Stimulated activated naive CD4-positive, alpha-beta T cell (primary cell): ENCODE results near the gene ADPGK.
A peak's percentile ranks its signal among the peaks of the same experiment; 100 is the strongest.
"Not testable (repeated sequence)": the region's sequence is repeated elsewhere in the genome, so short reads cannot be mapped to it uniquely, and the experiment has no call there.

Source experiments
- DNase-seq, 6 experiments: peaks; one replicate each; lab custom pipeline; 2025; lab: John Stamatoyannopoulos, UW

The ADPGK gene

GRCh38 chr15:72751751-72752455 lies 31.7 kb downstream of the ADPGK start:
- no peak for DNase-seq

GRCh38 chr15:72749700-72750099 lies 33.9 kb downstream of the ADPGK start:
- no peak for DNase-seq

DNA sequence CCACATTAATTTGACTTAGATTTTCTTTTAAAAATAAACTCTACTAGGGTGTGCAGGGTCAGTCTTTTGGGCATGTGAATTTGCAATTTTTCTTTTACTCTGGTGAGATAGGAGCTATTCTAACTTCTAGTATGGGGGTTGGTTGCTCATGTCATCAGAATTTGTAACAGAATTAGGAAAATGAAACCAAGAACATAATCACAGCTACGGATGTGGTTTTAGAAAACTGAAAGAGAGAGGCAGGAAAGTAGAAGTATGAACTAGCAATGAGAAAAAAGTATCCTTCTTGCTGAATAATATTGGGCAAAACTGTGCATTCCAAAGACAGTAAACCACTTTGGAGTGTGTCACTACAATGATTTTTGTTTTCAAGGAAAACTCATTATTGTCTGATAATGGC lies 43.3 kb downstream of the ADPGK start:
- peak in 3 of 6 experiments; percentile 17 to 46 (median 39) for DNase-seq

DNA sequence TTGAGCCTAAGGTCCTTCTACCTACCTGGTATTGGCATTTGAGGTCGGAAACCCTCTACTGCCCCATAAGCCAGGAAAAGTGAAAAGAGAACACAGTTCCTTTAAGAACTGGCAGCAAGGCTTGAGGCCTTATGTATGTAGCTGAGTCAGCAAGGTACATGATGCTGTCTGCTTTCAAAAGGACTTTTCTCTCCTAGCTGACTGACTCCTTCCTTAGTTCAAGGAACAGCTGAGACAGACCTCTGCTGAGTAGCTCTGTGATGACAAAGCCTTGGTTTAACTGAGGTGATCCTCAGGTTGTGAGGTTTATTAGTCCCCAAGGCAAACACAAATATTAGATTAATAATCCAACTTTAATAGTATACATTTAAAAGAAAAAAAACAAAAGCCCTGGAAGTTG lies 45.8 kb downstream of the ADPGK start:
- DNase-seq, result no peak

DNA sequence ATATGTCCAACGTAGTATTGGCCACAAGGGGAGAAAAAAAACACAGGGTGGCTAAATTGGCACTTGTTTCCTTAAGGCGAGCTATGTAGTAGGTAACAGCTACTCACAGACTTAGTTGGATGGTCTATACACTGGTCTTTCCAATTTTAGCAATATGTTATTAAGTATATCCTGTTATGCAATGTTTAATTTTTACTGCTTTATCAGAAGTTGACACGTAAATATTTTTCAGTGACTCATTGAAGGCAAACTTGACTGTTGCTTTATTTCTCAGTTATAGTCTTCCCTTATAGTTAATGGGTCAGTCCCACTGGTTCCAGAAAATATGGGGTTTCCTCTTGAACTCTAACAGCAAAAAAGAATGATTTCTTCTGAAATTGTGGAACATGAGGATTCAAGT lies 46.5 kb downstream of the ADPGK start:
- no peak for DNase-seq

- no peak for DNase-seq
Measured at GRCh38 chr15:72735111-72735510, 48.4 kb downstream of the ADPGK start.

- no peak for DNase-seq
Measured at GRCh38 chr15:72733941-72734738, 49.4 kb downstream of the ADPGK start.

GRCh38 chr15:72732516-72732915 lies 51.0 kb downstream of the ADPGK start:
- DNase-seq, result no peak

DNA sequence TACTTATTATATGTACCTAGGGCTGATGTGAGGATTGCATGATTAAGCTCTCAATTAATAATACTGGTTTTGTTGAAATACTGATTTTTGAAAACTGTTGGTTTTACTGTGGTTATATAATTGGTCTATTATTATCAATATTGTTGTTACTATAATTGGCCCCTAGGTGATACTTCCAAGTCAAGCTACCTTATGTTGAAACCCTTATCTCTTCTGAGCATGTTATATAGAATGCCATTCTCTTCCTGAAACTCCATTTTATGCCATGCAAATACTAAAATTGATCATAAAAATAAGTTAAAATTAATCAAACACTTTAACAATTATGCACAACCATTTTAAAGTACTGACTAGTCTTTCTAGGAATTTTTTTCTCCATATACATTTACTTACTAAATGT lies 51.5 kb downstream of the ADPGK start:
- DNase-seq, result no peak

DNA sequence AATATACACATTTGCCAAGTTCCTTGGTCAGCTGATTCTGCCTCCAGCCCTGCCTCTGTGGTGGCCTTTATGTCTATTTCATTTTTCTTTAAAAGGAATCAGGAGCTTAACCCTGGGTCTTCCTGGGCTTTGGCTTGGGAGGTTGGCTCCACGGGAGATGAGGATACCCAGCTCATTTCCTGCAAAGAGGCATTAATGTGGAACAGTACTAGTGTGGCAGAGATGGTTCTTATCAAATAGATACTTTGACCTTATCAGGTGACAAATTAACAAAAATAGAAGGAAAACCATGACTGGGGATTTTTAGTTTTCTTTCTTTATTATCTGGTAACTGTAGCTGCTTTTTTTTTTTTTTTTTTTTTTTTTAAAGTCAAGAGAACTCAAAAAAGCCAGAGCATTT lies 54.7 kb downstream of the ADPGK start:
- DNase-seq, result no peak

DNA sequence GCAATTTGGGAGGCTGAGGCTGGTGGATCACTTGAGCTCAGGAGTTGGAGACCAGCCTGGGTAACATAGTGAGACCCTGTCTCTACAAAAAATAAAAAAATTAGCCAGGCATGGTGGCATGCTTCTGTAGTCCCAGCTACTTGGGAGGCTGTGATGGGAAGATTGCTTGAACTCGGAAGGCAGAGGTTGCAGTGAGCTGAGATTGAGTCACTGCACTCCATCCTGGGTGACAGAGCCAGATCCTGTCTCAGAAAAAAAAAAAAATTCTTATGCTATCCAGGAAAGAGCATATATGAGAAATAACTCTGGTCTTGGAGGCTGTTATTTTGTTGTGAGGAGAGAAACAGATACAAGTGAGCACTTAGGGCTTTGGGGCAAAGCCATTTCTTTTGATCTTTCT lies 55.3 kb downstream of the ADPGK start:
- DNase-seq, result not testable (repeated sequence)

GRCh38 chr15:72727154-72727553 lies 56.4 kb downstream of the ADPGK start:
- DNase-seq, result no peak

GRCh38 chr15:72725851-72726250 lies 57.7 kb downstream of the ADPGK start:
- not testable (repeated sequence) for DNase-seq

GRCh38 chr15:72725446-72725845 lies 58.1 kb downstream of the ADPGK start:
- no peak for DNase-seq

- DNase-seq, result no peak
Measured at GRCh38 chr15:72724028-72724427, 59.5 kb downstream of the ADPGK start.

DNA sequence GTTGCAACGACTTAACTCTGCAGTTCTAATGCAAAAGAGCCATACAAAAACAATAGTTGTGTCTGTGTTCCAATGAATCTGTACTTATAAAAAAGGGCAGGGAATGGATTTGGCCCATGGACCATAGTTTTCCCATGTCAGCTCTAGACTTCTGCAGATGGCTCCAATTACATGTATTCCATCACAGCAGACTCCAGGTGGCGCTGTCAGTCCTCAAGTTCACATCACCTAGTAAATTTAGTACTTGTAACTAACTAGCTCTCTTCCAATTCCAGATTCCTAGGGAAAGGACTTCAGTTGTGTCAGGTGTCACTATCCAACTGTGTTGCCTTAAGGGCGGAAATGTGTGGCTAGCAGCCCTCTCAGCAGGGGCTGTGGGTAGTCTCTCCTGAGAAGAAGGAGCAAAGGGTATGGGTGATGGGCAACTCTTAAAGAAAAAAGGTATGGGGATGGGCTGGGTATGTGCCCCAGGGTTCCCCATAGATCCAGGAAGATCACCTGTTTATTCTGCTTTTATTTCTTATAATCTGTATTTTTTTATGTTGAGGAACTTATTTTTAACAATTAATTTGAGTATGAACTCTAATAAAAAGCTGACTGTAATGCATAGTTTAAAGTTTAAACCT lies 61.4 kb downstream of the ADPGK start:
- DNase-seq, result peak; percentile 14 to 70 (median 44)

- not testable (repeated sequence) for DNase-seq
Measured at GRCh38 chr15:72708551-72709303, 74.8 kb downstream of the ADPGK start.

DNA sequence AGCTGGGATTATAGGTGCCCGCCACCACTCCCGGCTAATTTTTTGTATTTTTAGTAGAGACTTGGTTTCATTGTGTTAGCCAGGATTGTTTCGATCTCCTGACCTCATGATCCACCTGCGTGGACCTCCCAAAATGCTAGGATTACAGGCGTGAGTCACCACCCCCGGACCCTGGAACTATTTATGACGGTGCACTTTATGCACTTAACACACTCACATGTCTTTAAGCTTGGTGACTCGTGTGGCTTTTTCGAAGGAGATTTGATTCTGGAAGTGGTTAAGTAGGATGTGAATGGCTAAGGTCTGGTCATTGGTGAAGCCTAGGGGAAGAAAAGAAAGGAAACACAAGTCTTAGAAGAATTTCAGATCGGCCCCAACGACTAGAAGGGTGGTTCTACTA lies 77.3 kb downstream of the ADPGK start:
- DNase-seq, result no peak
